OCI-LY1 (cell line): ENCODE measurements around the gene SLC6A16.

Source experiments
- H2AFZ ChIP-seq: fragments of 200-600 bp; sonication (generic), shearing (Covaris generic); 2 replicates; pipeline ENCODE4 v1.6.0; 2014; ENCODE audit warnings: antibody characterized with exemption, mild to moderate bottlenecking, low read length
- H3F3A ChIP-seq: fragments of 200-600 bp; sonication (generic), shearing (Covaris generic); 2 replicates; pipeline ENCODE4 v1.6.0; 2014; ENCODE audit warnings: mild to moderate bottlenecking, antibody characterized with exemption, low read length, moderate library complexity; ENCODE audit not compliant: insufficient read depth
- H3K27ac ChIP-seq: fragments of 200-600 bp; sonication (generic); 2 replicates; pipeline ENCODE4 v1.5.1; 2014; ENCODE audit warnings: low read length, mixed run types, mild to moderate bottlenecking, low read depth; ENCODE audit not compliant: poor library complexity, severe bottlenecking
- H3K27me3 ChIP-seq: fragments of 200-600 bp; sonication (generic); 2 replicates; pipeline ENCODE4 v1.6.0; 2014; ENCODE audit warnings: antibody characterized with exemption, mild to moderate bottlenecking, low read length, moderate library complexity; ENCODE audit not compliant: insufficient read depth
- H3K36me3 ChIP-seq: fragments of 200-600 bp; sonication (generic); 2 replicates; pipeline ENCODE4 v1.6.1; 2014; ENCODE audit warnings: mild to moderate bottlenecking, antibody characterized with exemption, low read length, moderate library complexity, mixed read lengths; ENCODE audit not compliant: insufficient read depth
- H3K4me1 ChIP-seq: fragments of 200-600 bp; sonication (generic); 2 replicates; pipeline ENCODE4 v1.5.1; 2014; ENCODE audit warnings: mild to moderate bottlenecking, low read length, moderate library complexity; ENCODE audit not compliant: insufficient read depth, severe bottlenecking
- H3K4me2 ChIP-seq: fragments of 200-600 bp; sonication (generic), shearing (Covaris generic); 2 replicates; pipeline ENCODE4 v1.6.1; 2014; ENCODE audit warnings: low read length
- H3K4me3 ChIP-seq: fragments of 200-600 bp; sonication (generic); 2 replicates; pipeline ENCODE4 v1.5.1; 2014; ENCODE audit warnings: low read length, low read depth, mild to moderate bottlenecking, mixed read lengths; ENCODE audit not compliant: poor library complexity, severe bottlenecking
- H3K79me2 ChIP-seq: fragments of 200-600 bp; shearing (Covaris generic); 2 replicates; pipeline ENCODE4 v1.6.1; 2016; ENCODE audit warnings: mixed run types, low read length, mixed read lengths; ENCODE audit not compliant: insufficient read depth
- H3K9ac ChIP-seq: fragments of 200-600 bp; sonication (generic), shearing (Covaris generic); 2 replicates; pipeline ENCODE4 v1.6.1; 2014; ENCODE audit warnings: mild to moderate bottlenecking, low read length, mixed read lengths
- H3K9me2 ChIP-seq: fragments of 200-600 bp; sonication (generic), shearing (Covaris generic); 2 replicates; pipeline ENCODE4 v1.6.1; 2014; ENCODE audit warnings: low read depth, mild to moderate bottlenecking, low read length, mixed read lengths
- H3K9me3 ChIP-seq: fragments of 200-600 bp; shearing (Covaris generic); 2 replicates; pipeline ENCODE4 v1.6.1; 2014; ENCODE audit warnings: low read length, mixed read lengths
- H4K20me1 ChIP-seq: fragments of 200-600 bp; sonication (generic), shearing (Covaris generic); 2 replicates; pipeline ENCODE4 v1.6.0; 2016; ENCODE audit warnings: mild to moderate bottlenecking, low read length; ENCODE audit not compliant: insufficient read depth
- EZH2 ChIP-seq: fragments of 200-600 bp; sonication (generic), shearing (Covaris generic); IDR thresholded peaks from 2 replicates; pipeline ENCODE4 v1.8.0; 2017; ENCODE audit warnings: borderline replicate concordance, mixed run types, mild to moderate bottlenecking, antibody characterized with exemption, low read length, moderate library complexity, mixed read lengths
- TF ChIP-seq, protein P1 (sequence below): fragments of 200-600 bp; sonication (generic), shearing (Covaris generic); IDR thresholded peaks from 2 replicates; pipeline ENCODE4 v1.5.1; 2017; ENCODE audit warnings: mild to moderate bottlenecking, antibody characterized with exemption, low read length, moderate library complexity, mixed read lengths

Gene SLC6A16

GRCh38 chr19:49356382-49356781 lies 31.4 kb upstream of the SLC6A16 start:
- no peak for TF ChIP-seq EZH2
- TF ChIP-seq, protein P1, sequence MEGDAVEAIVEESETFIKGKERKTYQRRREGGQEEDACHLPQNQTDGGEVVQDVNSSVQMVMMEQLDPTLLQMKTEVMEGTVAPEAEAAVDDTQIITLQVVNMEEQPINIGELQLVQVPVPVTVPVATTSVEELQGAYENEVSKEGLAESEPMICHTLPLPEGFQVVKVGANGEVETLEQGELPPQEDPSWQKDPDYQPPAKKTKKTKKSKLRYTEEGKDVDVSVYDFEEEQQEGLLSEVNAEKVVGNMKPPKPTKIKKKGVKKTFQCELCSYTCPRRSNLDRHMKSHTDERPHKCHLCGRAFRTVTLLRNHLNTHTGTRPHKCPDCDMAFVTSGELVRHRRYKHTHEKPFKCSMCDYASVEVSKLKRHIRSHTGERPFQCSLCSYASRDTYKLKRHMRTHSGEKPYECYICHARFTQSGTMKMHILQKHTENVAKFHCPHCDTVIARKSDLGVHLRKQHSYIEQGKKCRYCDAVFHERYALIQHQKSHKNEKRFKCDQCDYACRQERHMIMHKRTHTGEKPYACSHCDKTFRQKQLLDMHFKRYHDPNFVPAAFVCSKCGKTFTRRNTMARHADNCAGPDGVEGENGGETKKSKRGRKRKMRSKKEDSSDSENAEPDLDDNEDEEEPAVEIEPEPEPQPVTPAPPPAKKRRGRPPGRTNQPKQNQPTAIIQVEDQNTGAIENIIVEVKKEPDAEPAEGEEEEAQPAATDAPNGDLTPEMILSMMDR = no peak
- Histone ChIP-seq H2AFZ (no peak overlapping the region), H3K9me3 (no peaks in the 10 kb centered on the region), H3K9ac (no peak overlapping the region), H3K4me2 (no peak overlapping the region), H3K27me3 (peaks cover 8% of the 10 kb centered on the region; the same call in 1 of the 2 replicates), H3K4me1 (peaks cover 27% of the 10 kb centered on the region), H3K27ac (no peak overlapping the region), H3K36me3 (no peaks in the 10 kb centered on the region), H3F3A (no peaks in the 10 kb centered on the region), H3K4me3 (no peak overlapping the region), H3K79me2 (no peaks in the 10 kb centered on the region), H3K9me2 (no peaks in the 10 kb centered on the region), H4K20me1 (no peaks in the 10 kb centered on the region)

- no peaks in the 10 kb centered on the region for H3K9me2 ChIP-seq
- no peaks in the 10 kb centered on the region for H3K79me2 ChIP-seq
- no peaks in the 10 kb centered on the region for H4K20me1 ChIP-seq
- no peak overlapping the region for H2AFZ ChIP-seq
- no peak overlapping the region for H3K4me3 ChIP-seq
- H3K4me1 ChIP-seq = peaks cover 27% of the 10 kb centered on the region
- H3K4me2 ChIP-seq = no peak overlapping the region
- no peak overlapping the region for H3K9ac ChIP-seq
- H3K36me3 ChIP-seq = no peaks in the 10 kb centered on the region
- peaks cover 8% of the 10 kb centered on the region; the same call in 1 of the 2 replicates for H3K27me3 ChIP-seq
- H3K27ac ChIP-seq = no peak overlapping the region
- TF ChIP-seq, protein P1 = no peak
- no peak for TF ChIP-seq EZH2
- H3K9me3 ChIP-seq = no peaks in the 10 kb centered on the region
- no peaks in the 10 kb centered on the region for H3F3A ChIP-seq
Measured at GRCh38 chr19:49355909-49356353, 30.9 kb upstream of the SLC6A16 start.

DNA sequence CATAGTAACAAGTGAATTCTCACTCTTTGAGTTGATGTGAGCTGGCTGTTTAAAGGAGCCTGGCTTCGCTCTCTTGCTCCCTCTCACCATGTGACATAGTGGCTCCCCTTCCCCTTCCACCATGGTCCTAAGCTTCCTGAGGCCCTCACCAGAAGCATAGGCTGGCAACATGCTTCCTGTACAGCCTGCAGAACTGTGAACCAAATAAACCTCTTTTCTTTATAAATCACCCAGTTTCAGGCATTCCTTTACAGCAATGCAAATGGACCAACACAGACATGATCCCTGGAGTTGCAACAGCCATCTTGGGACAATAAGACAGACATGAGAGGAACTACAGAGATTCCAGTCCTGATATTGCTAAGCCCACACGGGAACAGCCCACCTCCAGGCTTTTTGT lies 24.6 kb upstream of the SLC6A16 start:
- no peak overlapping the region for H3K9ac ChIP-seq
- H3K4me3 ChIP-seq = no peak overlapping the region
- H3K4me2 ChIP-seq = no peak overlapping the region
- no peaks in the 10 kb centered on the region; the same call in 1 of the 2 replicates for H3K36me3 ChIP-seq
- H3K27ac ChIP-seq = no peak overlapping the region
- no peak overlapping the region for H2AFZ ChIP-seq
- no peaks in the 10 kb centered on the region for H4K20me1 ChIP-seq
- no peaks in the 10 kb centered on the region for H3F3A ChIP-seq
- peaks cover 16% of the 10 kb centered on the region for H3K4me1 ChIP-seq
- H3K9me3 ChIP-seq = no peaks in the 10 kb centered on the region
- H3K9me2 ChIP-seq = no peaks in the 10 kb centered on the region
- no peaks in the 10 kb centered on the region for H3K79me2 ChIP-seq
- H3K27me3 ChIP-seq = no peaks in the 10 kb centered on the region
- TF ChIP-seq EZH2 = no peak
- TF ChIP-seq, protein P1 = no peak
